CD4-positive, alpha-beta T cell (primary cell): Measurements from ENCODE around the gene ADGRG7. TPM values are rescaled to one million over a fixed set of nuclear protein-coding genes. Genes with fewer than 3 reads are reported as not detected.

Source experiments
- ATAC-seq: fragments of 200-7000 bp; cut with Tn5 transposase; one replicate; pipeline ENCODE4 v1.10.0; 2022; ENCODE audit warnings: mild to moderate bottlenecking; ENCODE audit not compliant: poor library complexity
- CTCF ChIA-PET: fragments of 350-600 bp; sonication (Branson Sonifier 250); formaldehyde crosslinking; loops from one replicate; lab custom pipeline; 2021; ENCODE audit warnings: antibody characterized with exemption, inconsistent platforms; lab: Charles Lee
- POLR2A ChIA-PET: fragments of 350-600 bp; sonication (Branson Sonifier 250); formaldehyde crosslinking; loops from one replicate; lab custom pipeline; 2021; ENCODE audit warnings: antibody characterized with exemption, inconsistent platforms; lab: Charles Lee
- DNase-seq, 14 experiments: peaks; one replicate each; pipeline ENCODE4 v3.0.0-alpha.2; 2013 to 2020; ENCODE audit warnings: mixed read lengths in 2 of 14
- H3K27ac ChIP-seq, 2 donors: one replicate each; pipeline versions ENCODE4 v1.5.1 to v1.7.0; 2013; ENCODE audit warnings: low read length in 2 of 2, low read depth in 1 of 2, mild to moderate bottlenecking in 1 of 2
- H3K27me3 ChIP-seq, 2 experiments: 1 replicate in 1 of 2; 2 replicates in 1 of 2; pipeline versions ENCODE4 v1.6.1 to v1.7.0; 2013; ENCODE audit warnings: low read length in 2 of 2, control low read depth in 1 of 2, mild to moderate bottlenecking in 1 of 2, moderate library complexity in 1 of 2; ENCODE audit not compliant: insufficient read depth in 2 of 2, control insufficient read depth in 1 of 2
- H3K36me3 ChIP-seq: one replicate; pipeline ENCODE4 v1.6.1; 2013; ENCODE audit warnings: low read length, control low read depth; ENCODE audit not compliant: insufficient read depth
- H3K4me1 ChIP-seq: one replicate; pipeline ENCODE4 v1.6.1; 2013; ENCODE audit warnings: low read length, control low read depth; ENCODE audit not compliant: insufficient read depth
- H3K4me3 ChIP-seq: one replicate; pipeline ENCODE4 v1.5.1; 2013; ENCODE audit warnings: mild to moderate bottlenecking, low read length, moderate library complexity
- H3K9me3 ChIP-seq, 2 experiments: 1 replicate in 1 of 2; 2 replicates in 1 of 2; pipeline versions ENCODE4 v1.6.1 to v1.7.0; 2013; ENCODE audit warnings: low read length in 2 of 2, mild to moderate bottlenecking in 2 of 2, control low read depth in 1 of 2, moderate library complexity in 1 of 2; ENCODE audit not compliant: control insufficient read depth in 1 of 2, insufficient read depth in 1 of 2
- H3K27ac Mint-ChIP-seq: one replicate; pipeline ENCODE4 v1.8.0; 2020; ENCODE audit warnings: mixed read lengths
- H3K27me3 Mint-ChIP-seq: one replicate; pipeline ENCODE4 v1.8.0; 2021; ENCODE audit warnings: mixed read lengths
- H3K36me3 Mint-ChIP-seq: one replicate; pipeline ENCODE4 v1.8.0; 2021; ENCODE audit warnings: low read depth, mixed read lengths
- H3K4me1 Mint-ChIP-seq: one replicate; pipeline ENCODE4 v1.8.0; 2021; ENCODE audit warnings: low read depth, mixed read lengths
- H3K4me3 Mint-ChIP-seq: one replicate; pipeline ENCODE4 v1.8.0; 2020; ENCODE audit warnings: mild to moderate bottlenecking, mixed read lengths
- H3K9me3 Mint-ChIP-seq: one replicate; pipeline ENCODE4 v1.8.0; 2020; ENCODE audit warnings: mixed read lengths
- intact Hi-C, 2 experiments: fragments of 100-400 bp; cut with DNase I in 1 of 2; cut with micrococcal nuclease in 1 of 2; formaldehyde crosslinking; loops; one replicate each; pipeline versions ENCODE4 v1.15.1 to v1.9.0; 2023 to 2025; cut with DNase I, micrococcal nuclease
- total RNA-seq, 174 experiments: library from RNA in 2 of 174; stranded (reverse) in 2 of 174; gene quantifications; one replicate each; pipeline ENCODE4 v1.2.3 and lab custom pipeline; 2021 to 2026
- TF ChIP-seq, protein P1 (sequence below): fragments of 200-600 bp; IDR thresholded peaks from one replicate; pipeline ENCODE4 v1.8.0; 2022; ENCODE audit warnings: antibody characterized with exemption, mild to moderate bottlenecking

Gene ADGRG7
- total RNA-seq, 2 experiments from 2014 or later: not detected

DNA sequence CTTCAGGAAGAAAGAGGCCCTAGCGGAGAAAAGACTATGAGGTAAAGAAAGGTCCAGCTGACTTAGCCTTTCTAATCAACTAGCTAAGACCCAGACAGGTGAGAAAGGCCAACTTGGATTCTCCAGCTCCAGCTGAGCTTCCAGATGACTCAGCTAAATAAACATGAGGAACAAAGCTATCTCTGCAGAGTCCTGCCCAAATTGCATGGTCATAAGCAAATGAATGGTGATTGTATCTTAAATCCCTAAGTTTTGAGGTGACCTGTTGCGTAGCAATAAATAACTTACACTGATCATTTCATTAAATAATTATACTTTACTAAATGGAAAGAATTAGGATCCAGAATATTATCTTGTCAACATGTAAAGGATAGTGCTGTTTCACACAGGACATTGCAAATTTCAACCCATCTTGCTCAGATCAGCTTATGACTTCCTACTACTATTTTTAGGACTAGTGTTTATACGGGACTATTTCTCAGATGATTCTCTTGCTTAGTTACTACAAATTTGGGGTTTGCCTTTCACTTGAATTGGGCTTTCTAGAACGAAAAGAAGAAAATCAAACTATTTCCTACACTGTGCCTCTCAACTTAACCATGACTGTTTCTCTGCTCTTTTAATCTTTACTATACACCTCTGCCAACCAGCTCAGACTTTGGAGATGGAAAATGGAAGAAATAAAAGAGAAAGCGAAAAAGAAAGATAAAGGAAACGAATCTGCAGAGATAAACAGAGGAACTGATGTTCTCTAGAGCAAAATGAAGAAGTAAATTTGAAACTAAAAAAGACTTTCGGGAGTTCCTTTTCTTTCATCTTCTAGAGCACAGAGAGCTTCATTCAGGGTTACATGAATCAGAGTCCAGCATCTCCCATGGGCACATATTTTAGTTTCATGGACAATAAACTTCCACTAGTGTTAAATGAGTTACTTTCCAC lies 6.6 kb upstream of the ADGRG7 start:
- TF ChIP-seq, protein P1, sequence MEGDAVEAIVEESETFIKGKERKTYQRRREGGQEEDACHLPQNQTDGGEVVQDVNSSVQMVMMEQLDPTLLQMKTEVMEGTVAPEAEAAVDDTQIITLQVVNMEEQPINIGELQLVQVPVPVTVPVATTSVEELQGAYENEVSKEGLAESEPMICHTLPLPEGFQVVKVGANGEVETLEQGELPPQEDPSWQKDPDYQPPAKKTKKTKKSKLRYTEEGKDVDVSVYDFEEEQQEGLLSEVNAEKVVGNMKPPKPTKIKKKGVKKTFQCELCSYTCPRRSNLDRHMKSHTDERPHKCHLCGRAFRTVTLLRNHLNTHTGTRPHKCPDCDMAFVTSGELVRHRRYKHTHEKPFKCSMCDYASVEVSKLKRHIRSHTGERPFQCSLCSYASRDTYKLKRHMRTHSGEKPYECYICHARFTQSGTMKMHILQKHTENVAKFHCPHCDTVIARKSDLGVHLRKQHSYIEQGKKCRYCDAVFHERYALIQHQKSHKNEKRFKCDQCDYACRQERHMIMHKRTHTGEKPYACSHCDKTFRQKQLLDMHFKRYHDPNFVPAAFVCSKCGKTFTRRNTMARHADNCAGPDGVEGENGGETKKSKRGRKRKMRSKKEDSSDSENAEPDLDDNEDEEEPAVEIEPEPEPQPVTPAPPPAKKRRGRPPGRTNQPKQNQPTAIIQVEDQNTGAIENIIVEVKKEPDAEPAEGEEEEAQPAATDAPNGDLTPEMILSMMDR: no peak
- Mint-ChIP-seq H3K4me3 (peak overlapping the region; percentile 20), H3K36me3 (no peaks in the 10 kb centered on the region), H3K4me1 (peaks cover 38% of the 10 kb centered on the region), H3K27me3 (no peaks in the 10 kb centered on the region), H3K27ac (no peak overlapping the region), H3K9me3 (peaks cover 7% of the 10 kb centered on the region)
- DNase-seq: no peak
- ChIA-PET CTCF (interaction anchor here (1.4 kb wide), 1 partner anchor 13 kb away, joined by 4 read pairs; no protein-coding TSS in a partner anchor), POLR2A (interaction anchor here (0.6 to 1.4 kb wide), 2 partner anchors 11 to 107 kb away, joined by 3 to 7 read pairs; partner anchors contain the start of gene TFG)
- intact Hi-C loops: no loop called here
- ATAC-seq: no peak
- Histone ChIP-seq H3K4me3 (peak overlapping the region; percentile 21), H3K36me3 (no peaks in the 10 kb centered on the region), H3K4me1 (peaks cover 14% of the 10 kb centered on the region), H3K27me3 (no peaks in the 10 kb centered on the region), H3K9me3 (peaks cover 0 to 7% of the 10 kb centered on the region in 2 experiments), H3K27ac (no peak overlapping the region)

DNA sequence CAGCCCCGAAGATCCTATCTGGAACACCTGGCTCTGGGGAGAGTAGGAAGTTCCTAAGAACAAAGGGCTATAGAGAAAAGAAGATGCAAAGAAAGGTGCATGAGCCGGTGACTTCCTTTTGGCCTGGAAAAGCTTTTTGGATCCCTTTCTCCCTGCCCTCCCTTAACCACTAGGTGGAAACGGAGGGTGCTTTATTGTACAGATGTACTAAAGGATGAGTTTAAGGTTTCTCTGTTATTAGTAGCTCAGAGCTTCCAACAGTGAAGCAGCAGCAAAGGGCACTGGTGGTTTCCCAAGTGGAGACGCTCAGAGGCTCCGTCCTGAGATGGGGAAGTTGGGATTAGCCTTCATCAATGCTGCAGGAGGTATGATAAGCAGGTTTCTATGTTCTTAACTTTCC lies 5.9 kb upstream of the ADGRG7 start:
- no peak for DNase-seq
- Mint-ChIP-seq H3K27me3 (no peaks in the 10 kb centered on the region), H3K4me3 (peak overlapping the region; percentile 20), H3K27ac (no peak overlapping the region), H3K36me3 (no peaks in the 10 kb centered on the region), H3K9me3 (peaks cover 7% of the 10 kb centered on the region), H3K4me1 (peaks cover 38% of the 10 kb centered on the region)
- intact Hi-C loops: no loop called here
- H3K27ac ChIP-seq: no peak overlapping the region
- H3K4me1 ChIP-seq: peaks cover 14% of the 10 kb centered on the region
- TF ChIP-seq, protein P1: no peak
- H3K4me3 ChIP-seq: peak overlapping the region; percentile 21
- POLR2A ChIA-PET: interaction anchor here (1.4 kb wide), 1 partner anchor 106 kb away, joined by 7 read pairs; the partner anchor contains the start of gene TFG
- H3K36me3 ChIP-seq: no peaks in the 10 kb centered on the region
- CTCF ChIA-PET: interaction anchor here (1.4 kb wide), 1 partner anchor 13 kb away, joined by 4 read pairs; no protein-coding TSS in a partner anchor
- H3K9me3 ChIP-seq: peaks cover 0 to 7% of the 10 kb centered on the region in 2 experiments
- H3K27me3 ChIP-seq: no peaks in the 10 kb centered on the region
- no peak for ATAC-seq

DNA sequence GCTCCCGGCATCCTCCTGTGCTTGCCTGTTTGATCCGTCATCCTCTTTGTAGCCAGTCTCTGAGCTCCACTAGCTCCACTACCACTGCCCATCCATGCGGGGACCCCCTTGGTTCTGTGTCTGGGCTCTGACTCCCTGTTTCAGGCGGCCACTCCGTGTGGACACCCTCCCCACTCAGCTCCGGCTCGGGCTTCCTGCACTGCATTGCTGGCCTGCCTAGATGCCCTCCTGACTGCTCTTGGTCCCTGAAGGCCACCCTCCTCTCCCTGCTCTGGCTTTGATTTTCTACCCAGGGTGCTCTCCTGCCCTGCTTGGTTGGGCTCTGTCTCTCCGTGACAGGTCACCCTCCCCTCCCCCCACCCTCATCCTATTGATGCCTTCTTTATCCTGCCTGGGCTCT lies 4.0 kb upstream of the ADGRG7 start:
- Histone ChIP-seq H3K36me3 (no peaks in the 10 kb centered on the region), H3K4me1 (peaks cover 12% of the 10 kb centered on the region), H3K9me3 (peaks cover 0 to 7% of the 10 kb centered on the region in 2 experiments), H3K27ac (no peak overlapping the region), H3K4me3 (no peak overlapping the region), H3K27me3 (peaks cover 0 to under 1% of the 10 kb centered on the region in 2 experiments)
- H3K4me3 Mint-ChIP-seq: no peak overlapping the region
- no peaks in the 10 kb centered on the region for H3K36me3 Mint-ChIP-seq
- TF ChIP-seq, protein P1: no peak
- no peaks in the 10 kb centered on the region for H3K9me3 Mint-ChIP-seq
- no peak for ATAC-seq
- no peak overlapping the region for H3K27ac Mint-ChIP-seq
- DNase-seq: no peak
- peaks cover 15% of the 10 kb centered on the region for H3K27me3 Mint-ChIP-seq
- H3K4me1 Mint-ChIP-seq: peaks cover 39% of the 10 kb centered on the region
- intact Hi-C loops: no loop called here
- ChIA-PET POLR2A (no interaction called here), CTCF (interaction anchor here (0.6 kb wide), 1 partner anchor 287 kb away, joined by 3 read pairs; no protein-coding TSS in a partner anchor)
